HepG2 (cell line): ENCODE data around the gene MYEOV. TPM values are rescaled to one million over a fixed set of nuclear protein-coding genes. Genes with fewer than 3 reads are reported as not detected.

Experiments
- ATAC-seq: fragments of 200-7000 bp; cut with Tn5 transposase; 3 replicates; pipeline ENCODE4 v1.9.1; 2020; ENCODE audit warnings: mild to moderate bottlenecking, moderate library complexity
- BruUV-seq: library from RNA; stranded (reverse); fragments of 400-500 nt; replicated peaks from 2 replicates; lab custom pipeline; 2021; lab: Mats Ljungman, UMichigan
- CTCF ChIA-PET: fragments of 300-600 bp; formaldehyde crosslinking; extraction: SDS; loops from one replicate; lab custom pipeline; 2021; ENCODE audit warnings: low total read pairs, inconsistent platforms, low intra/inter-chr PET ratio; lab: Yijun Ruan, JAX
- POLR2A ChIA-PET: fragments of 350-600 bp; sonication (Branson Sonifier 250); formaldehyde crosslinking; loops from one replicate; lab custom pipeline; 2020; ENCODE audit warnings: antibody characterized with exemption, inconsistent platforms; lab: Yijun Ruan, JAX
- DNase-seq: peaks from one replicate; pipeline ENCODE4 v3.0.0-alpha.2; 2015; ENCODE audit warnings: low spot score
- FAIRE-seq: peaks from 3 replicates; lab custom pipeline; 2011; peaks lifted over from hg19 to GRCh38; lab: Jason Lieb, UNC
- H2AFZ ChIP-seq: one replicate; pipeline ENCODE4 v1.6.1; 2011; ENCODE audit warnings: low read length, inconsistent platforms
- H3K27ac ChIP-seq: fragments of 300-600 bp; 3 replicates; pipeline ENCODE4 v1.8.0; 2011; ENCODE audit warnings: mixed run types, mild to moderate bottlenecking, mixed read lengths, low read length, inconsistent platforms; ENCODE audit not compliant: insufficient read depth; ENCODE audit errors: extremely low read length
- H3K27me3 ChIP-seq, 2 experiments: fragments of 200-600 bp in 1 of 2; 2 replicates in 1 of 2; 3 replicates in 1 of 2; pipeline versions ENCODE4 v1.6.0 to v1.8.0; 2011; ENCODE audit warnings: low read length in 2 of 2, mild to moderate bottlenecking in 2 of 2, moderate library complexity in 2 of 2, inconsistent platforms in 1 of 2; ENCODE audit not compliant: insufficient read depth in 2 of 2, control insufficient read depth in 1 of 2
- H3K36me3 ChIP-seq, 2 experiments: fragments of 200-600 bp in 1 of 2; replicated peaks in 1 of 2; 2 replicates in 1 of 2; 3 replicates in 1 of 2; pipeline versions ENCODE4 v1.5.1 to v1.8.0; 2011; ENCODE audit warnings: low read length in 2 of 2, inconsistent platforms in 1 of 2; ENCODE audit not compliant: insufficient read depth in 2 of 2, control insufficient read depth in 1 of 2
- H3K4me1 ChIP-seq: 2 replicates; pipeline ENCODE4 v1.5.1; 2012; ENCODE audit warnings: low read length, inconsistent platforms; ENCODE audit not compliant: insufficient read depth
- H3K4me2 ChIP-seq: 2 replicates; pipeline ENCODE4 v1.6.0; 2011; ENCODE audit warnings: low read depth, low read length, inconsistent platforms
- H3K4me3 ChIP-seq, 3 experiments: fragments of 200-600 bp in 1 of 3; sonication (generic), shearing (Covaris generic) in 1 of 3; replicated peaks in 1 of 3; 2 replicates each; pipeline ENCODE4 v1.5.1; 2011 to 2016; ENCODE audit warnings: low read length in 3 of 3, inconsistent platforms in 2 of 3, low read depth in 2 of 3, mild to moderate bottlenecking in 2 of 3, control low read depth in 1 of 3, mixed read lengths in 1 of 3; ENCODE audit not compliant: insufficient read depth in 1 of 3
- H3K79me2 ChIP-seq: one replicate; pipeline ENCODE4 v1.6.1; 2011; ENCODE audit warnings: low read length, inconsistent platforms; ENCODE audit not compliant: insufficient read depth
- H3K9ac ChIP-seq: 2 replicates; pipeline ENCODE4 v1.6.0; 2011; ENCODE audit warnings: mild to moderate bottlenecking, low read depth, low read length, inconsistent platforms; ENCODE audit not compliant: insufficient read depth
- H3K9me3 ChIP-seq: 2 replicates; pipeline ENCODE4 v1.5.1; 2012; ENCODE audit warnings: mild to moderate bottlenecking, low read length
- H4K20me1 ChIP-seq: 2 replicates; pipeline ENCODE4 v1.6.0; 2011; ENCODE audit warnings: inconsistent platforms, mild to moderate bottlenecking, low read length, moderate library complexity; ENCODE audit not compliant: insufficient read depth
- CSRNP2 ChIP-seq: sonication (generic); formaldehyde crosslinking; conservative IDR thresholded peaks from 2 replicates; pipeline ENCODE4 v1.8.0; 2022; ENCODE audit warnings: low read depth, missing genetic modification reagents
- JARID2 ChIP-seq: sonication (generic); formaldehyde crosslinking; IDR thresholded peaks from 2 replicates; pipeline ENCODE4 v1.8.1; 2023; ENCODE audit warnings: missing genetic modification reagents, inconsistent platforms; ENCODE audit not compliant: insufficient replicate concordance
- JUNB ChIP-seq: sonication (generic); formaldehyde crosslinking; IDR thresholded peaks from 2 replicates; pipeline ENCODE4 v1.8.0; 2022; ENCODE audit warnings: missing genetic modification reagents, mild to moderate bottlenecking, borderline replicate concordance
- KLF11 ChIP-seq: IDR thresholded peaks from 2 replicates; pipeline ENCODE4 v1.6.1; 2016; ENCODE audit warnings: missing compliant biosample characterization
- MTA1 ChIP-seq: sonication (generic); formaldehyde crosslinking; IDR thresholded peaks from 2 replicates; pipeline ENCODE4 v1.4.0; 2020; ENCODE audit warnings: missing genetic modification reagents, mild to moderate bottlenecking, borderline replicate concordance
- NCOA5 ChIP-seq: sonication (generic); formaldehyde crosslinking; IDR thresholded peaks from 2 replicates; pipeline ENCODE4 v1.4.0; 2020; ENCODE audit warnings: missing genetic modification reagents
- RXRB ChIP-seq: IDR thresholded peaks from 2 replicates; pipeline ENCODE4 v1.6.1; 2016; ENCODE audit warnings: borderline replicate concordance, missing genetic modification reagents, missing compliant biosample characterization
- SOX5 ChIP-seq: IDR thresholded peaks from 2 replicates; pipeline ENCODE4 v1.6.1; 2016; ENCODE audit warnings: borderline replicate concordance
- SRF ChIP-seq: IDR thresholded peaks from 2 replicates; pipeline ENCODE4 v1.6.1; 2011; ENCODE audit warnings: mild to moderate bottlenecking, low read depth, low read length, moderate library complexity
- TRAFD1 ChIP-seq: sonication (generic); formaldehyde crosslinking; IDR thresholded peaks from 2 replicates; pipeline ENCODE4 v1.5.1; 2020; ENCODE audit warnings: missing genetic modification reagents, mild to moderate bottlenecking, borderline replicate concordance
- ZNF33A ChIP-seq: sonication (generic); formaldehyde crosslinking; IDR thresholded peaks from 2 replicates; pipeline ENCODE4 v1.5.1; 2020; ENCODE audit warnings: missing genetic modification reagents, mild to moderate bottlenecking, moderate library complexity, borderline replicate concordance
- ZNF382 ChIP-seq: sonication (generic); formaldehyde crosslinking; IDR thresholded peaks from 2 replicates; pipeline ENCODE4 v1.5.0; 2020; ENCODE audit warnings: missing genetic modification reagents, mild to moderate bottlenecking, borderline replicate concordance
- ZNF672 ChIP-seq: sonication (generic); formaldehyde crosslinking; IDR thresholded peaks from 2 replicates; pipeline ENCODE4 v1.8.1; 2022; ENCODE audit warnings: missing genetic modification reagents
- ZXDC ChIP-seq: sonication (generic); formaldehyde crosslinking; IDR thresholded peaks from 2 replicates; pipeline ENCODE4 v1.5.0; 2020; ENCODE audit warnings: mild to moderate bottlenecking, missing genetic modification reagents
- WGBS: methylation state at CpG from one replicate; pipeline ENCODE4 v1.1.6; 2017; ENCODE audit warnings: low lambda C conversion rate; 5-methylcytosine and 5-hydroxymethylcytosine counted together
- in situ Hi-C: cut with HindIII; loops from 2 replicates; pipeline ENCODE4 v1.10.0; 2017; ENCODE audit warnings: low pct_unique_long_range_greater_than_20kb; ENCODE audit not compliant: extremely low pct_ligation_motif_present
- intact Hi-C: fragments of 100-400 bp; cut with micrococcal nuclease; formaldehyde crosslinking; loops from one replicate; pipeline ENCODE4 v1.10.0; 2022; ENCODE audit not compliant: unreplicated experiment
- polyA plus RNA-seq, 8 experiments: library from polyadenylated mRNA; depleted of rRNA in 3 of 8; stranded (reverse) in 7 of 8; unstranded in 1 of 8; fragments of >200 nt; fragmentation: Illumina TruSeq in 4 of 8; extraction: Trizol in 4 of 8; gene quantifications; 2 replicates each; pipeline versions ENCODE4 v1.2.1 to v1.2.3, GENCODE V29; 2011 to 2016; ENCODE audit warnings: low read depth in 4 of 8, missing spikeins in 1 of 8, mixed read lengths in 1 of 8; ENCODE audit not compliant: insufficient read depth in 1 of 8
- total RNA-seq, 5 experiments: library from RNA; depleted of rRNA; stranded (reverse); fragments of >200 nt; fragmentation: Illumina TruSeq; extraction: Trizol; gene quantifications; 2 replicates each; pipeline ENCODE4 v1.2.3, GENCODE V29; 2016; ENCODE audit warnings: low read depth in 1 of 5

MYEOV gene
- total and polyA plus RNA-seq, 2 of the 13 experiments (the other 11 are each of a cell fraction or from before 2014, with no cell fraction given), result 0.33 to 1.8 TPM

GRCh38 chr11:69344570-69345145, 50.7 kb downstream of the MYEOV start:
- 33% methylated on average over 7 of the region's 7 CpGs for WGBS
- no peak for ATAC-seq
- in situ Hi-C loops (no loop called here), intact Hi-C loops (no loop called here)
- no peak overlapping the region for H3K4me2 ChIP-seq
- no peaks in the 10 kb centered on the region for H3K4me1 ChIP-seq
- DNase-seq, result no peak
- no TSS peak for BruUV-seq
- ChIA-PET POLR2A (no interaction called here), CTCF (no interaction called here)
- no peak overlapping the region for H2AFZ ChIP-seq
- H3K36me3 ChIP-seq, result no peaks in the 10 kb centered on the region
- peaks cover 0 to 11% of the 10 kb centered on the region in 2 experiments; a peak in 2 of 5 replicates for H3K27me3 ChIP-seq
- no peak overlapping the region for H3K4me3 ChIP-seq
- no peaks in the 10 kb centered on the region for H4K20me1 ChIP-seq
- H3K9ac ChIP-seq, result no peak overlapping the region
- no peak for FAIRE-seq
- no peaks in the 10 kb centered on the region for H3K9me3 ChIP-seq
- no peaks in the 10 kb centered on the region for H3K79me2 ChIP-seq
- no peak overlapping the region for H3K27ac ChIP-seq
- TF ChIP-seq KLF11 (CRISPR knock-in tag) (no peak), SOX5 (CRISPR knock-in tag) (no peak), JARID2 (CRISPR knock-in tag) (no peak), ZXDC (no peak), SRF (no peak), ZNF672 (CRISPR knock-in tag) (no peak), NCOA5 (CRISPR knock-in tag) (no peak), ZNF33A (CRISPR knock-in tag) (no peak), ZNF382 (CRISPR knock-in tag) (no peak), TRAFD1 (no peak), JUNB (no peak), MTA1 (CRISPR knock-in tag) (no peak), CSRNP2 (CRISPR knock-in tag) (no peak), RXRB (CRISPR knock-in tag) (no peak)
